Liver (tissue), 9 donors: Measurements from ENCODE around the gene CKAP5. TPM values are rescaled to one million over a fixed set of nuclear protein-coding genes. Genes with fewer than 3 reads are reported as not detected.

Source experiments
- DNase-seq: peaks from one replicate; pipeline ENCODE4 v3.0.0-alpha.2; 2017; ENCODE audit warnings: low spot score
- H3K27ac ChIP-seq, 2 donors: one replicate each; pipeline ENCODE4 v1.7.0; 2013; ENCODE audit warnings: inconsistent platforms in 2 of 2, low read length in 2 of 2, control low read depth in 1 of 2, low read depth in 1 of 2, mild to moderate bottlenecking in 1 of 2
- H3K27me3 ChIP-seq, 4 donors: one replicate each; pipeline versions ENCODE4 v1.6.1 to v1.7.0; 2013; ENCODE audit warnings: low read length in 3 of 4, inconsistent platforms in 1 of 4, mild to moderate bottlenecking in 1 of 4, moderate library complexity in 1 of 4; ENCODE audit not compliant: control insufficient read depth in 4 of 4, insufficient read depth in 4 of 4
- H3K36me3 ChIP-seq, 4 donors: one replicate each; pipeline versions ENCODE4 v1.6.1 to v1.7.0; 2013; ENCODE audit warnings: low read length in 3 of 4, mild to moderate bottlenecking in 3 of 4, low read depth in 1 of 4, moderate library complexity in 1 of 4; ENCODE audit not compliant: control insufficient read depth in 4 of 4, insufficient read depth in 3 of 4
- H3K4me1 ChIP-seq, 4 donors: one replicate each; pipeline versions ENCODE4 v1.6.1 to v1.7.0; 2013; ENCODE audit warnings: low read length in 3 of 4, mild to moderate bottlenecking in 3 of 4, moderate library complexity in 1 of 4; ENCODE audit not compliant: control insufficient read depth in 4 of 4, insufficient read depth in 4 of 4
- H3K4me3 ChIP-seq, 3 donors: one replicate each; pipeline versions ENCODE4 v1.6.1 to v1.7.0; 2013; ENCODE audit warnings: low read length in 3 of 3, control low read depth in 1 of 3, low read depth in 1 of 3, mild to moderate bottlenecking in 1 of 3
- H3K9ac ChIP-seq, 2 donors: one replicate each; pipeline ENCODE4 v1.7.0; 2013; ENCODE audit warnings: low read length in 2 of 2, mild to moderate bottlenecking in 2 of 2, moderate library complexity in 2 of 2, control low read depth in 1 of 2, low read depth in 1 of 2
- H3K9me3 ChIP-seq, 4 donors: one replicate each; pipeline versions ENCODE4 v1.6.1 to v1.7.0; 2013; ENCODE audit warnings: low read length in 3 of 4; ENCODE audit not compliant: control insufficient read depth in 4 of 4
- CTCF ChIP-seq: fragments of 150-350 bp; IDR thresholded peaks from 2 replicates; pipeline ENCODE4 v1.5.1; 2017; ENCODE audit warnings: improper control_type of control experiment, low read depth, low read length; ENCODE audit not compliant: missing input control
- EGR1 ChIP-seq, 2 donors: IDR thresholded peaks; 2 replicates each; pipeline ENCODE4 v1.6.1; 2016 to 2018; ENCODE audit warnings: antibody characterized with exemption in 2 of 2, low read depth in 2 of 2
- FOXA1 ChIP-seq: IDR thresholded peaks from 2 replicates; pipeline ENCODE4 v1.6.1; 2016; ENCODE audit warnings: antibody characterized with exemption
- FOXA2 ChIP-seq: IDR thresholded peaks from 2 replicates; pipeline ENCODE4 v1.6.1; 2016; ENCODE audit warnings: antibody characterized with exemption
- GABPA ChIP-seq, 2 donors: IDR thresholded peaks in 1 of 2; conservative IDR thresholded peaks in 1 of 2; 2 replicates each; pipeline ENCODE4 v1.6.1; 2016; ENCODE audit warnings: antibody characterized with exemption in 2 of 2, mild to moderate bottlenecking in 1 of 2, moderate library complexity in 1 of 2
- HNF4A ChIP-seq, 2 donors: conservative IDR thresholded peaks; 2 replicates each; pipeline ENCODE4 v1.6.1; 2016; ENCODE audit warnings: antibody characterized with exemption in 2 of 2, mild to moderate bottlenecking in 2 of 2
- HNF4G ChIP-seq: IDR thresholded peaks from 2 replicates; pipeline ENCODE4 v1.6.1; 2016; ENCODE audit warnings: antibody characterized with exemption
- JUND ChIP-seq, 2 donors: IDR thresholded peaks; 2 replicates each; pipeline ENCODE4 v1.6.1; 2016; ENCODE audit warnings: antibody characterized with exemption in 2 of 2
- RAD21 ChIP-seq, 2 donors: IDR thresholded peaks; 2 replicates each; pipeline ENCODE4 v1.6.1; 2016; ENCODE audit warnings: antibody characterized with exemption in 2 of 2, mild to moderate bottlenecking in 2 of 2
- RXRA ChIP-seq, 2 donors: IDR thresholded peaks; 2 replicates each; pipeline ENCODE4 v1.6.1; 2017 to 2018; ENCODE audit warnings: antibody characterized with exemption in 2 of 2, mild to moderate bottlenecking in 1 of 2
- SP1 ChIP-seq: IDR thresholded peaks from 2 replicates; pipeline ENCODE4 v1.6.1; 2018; ENCODE audit warnings: antibody characterized with exemption, mild to moderate bottlenecking
- TAF1 ChIP-seq: conservative IDR thresholded peaks from 2 replicates; pipeline ENCODE4 v1.6.1; 2016; ENCODE audit warnings: antibody characterized with exemption, mild to moderate bottlenecking
- YY1 ChIP-seq: IDR thresholded peaks from 2 replicates; pipeline ENCODE4 v1.6.1; 2016; ENCODE audit warnings: antibody characterized with exemption, mild to moderate bottlenecking
- ZBTB33 ChIP-seq: IDR thresholded peaks from 2 replicates; pipeline ENCODE4 v1.6.1; 2016; ENCODE audit warnings: antibody characterized with exemption
- WGBS: extraction: QIAGEN DNeasy Blood & Tissue Kit; methylation state at CpG from one replicate; pipeline ENCODE4 v1.1.7; 2013; 5-methylcytosine and 5-hydroxymethylcytosine counted together
- polyA plus RNA-seq, 2 donors: library from polyadenylated mRNA; stranded (reverse) in 1 of 2; unstranded in 1 of 2; fragments of 200-250 nt in 1 of 2; fragments of >200 nt in 1 of 2; fragmentation: Nextera tagmentation in 1 of 2; extraction: Ambion mirVana in 1 of 2; gene quantifications; one replicate each; pipeline versions ENCODE4 v1.2.1 to v1.2.3, GENCODE V29; 2013 to 2015
- total RNA-seq, 2 donors: library from RNA; depleted of rRNA; stranded (reverse); fragments of >200 nt; gene quantifications; one replicate each; pipeline ENCODE4 v1.2.3, GENCODE V29; 2014
- TF ChIP-seq, protein P1 (sequence below): IDR thresholded peaks from 2 replicates; pipeline ENCODE4 v1.6.1; 2016; ENCODE audit warnings: antibody characterized with exemption
- TF ChIP-seq, protein P2 (sequence below): IDR thresholded peaks from 2 replicates; pipeline ENCODE4 v1.6.1; 2016; ENCODE audit warnings: antibody characterized with exemption
- TF ChIP-seq, protein P3 (sequence below): IDR thresholded peaks from 2 replicates; pipeline ENCODE4 v1.6.1; 2016; ENCODE audit warnings: antibody characterized with exemption, mild to moderate bottlenecking
- donor health status: healthy.
- donor health status: healthy.
- donor health status: healthy.
- donor health status: healthy.
- donor health status: healthy.

The CKAP5 gene
- total and polyA plus RNA-seq, 4 donors, result 6.1 to 70.4 (median 15.4) TPM

- H3K4me1 ChIP-seq, result no peaks in the 10 kb centered on the region
- H3K9ac ChIP-seq, result no peak overlapping the region
- no peak for DNase-seq
- H3K36me3 ChIP-seq, result peaks cover 0 to under 1% (median 0%) of the 10 kb centered on the region in 4 donors
- H3K27me3 ChIP-seq, result no peaks in the 10 kb centered on the region
- no peak overlapping the region for H3K4me3 ChIP-seq
- TF ChIP-seq RXRA (IDR thresholded peaks at IDR 0.05), result no peak
- no peak for TF ChIP-seq SP1
- no peak for TF ChIP-seq ZBTB33
- no peak for TF ChIP-seq CTCF
- TF ChIP-seq YY1, result no peak
- TF ChIP-seq, protein P1, sequence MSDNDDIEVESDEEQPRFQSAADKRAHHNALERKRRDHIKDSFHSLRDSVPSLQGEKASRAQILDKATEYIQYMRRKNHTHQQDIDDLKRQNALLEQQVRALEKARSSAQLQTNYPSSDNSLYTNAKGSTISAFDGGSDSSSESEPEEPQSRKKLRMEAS, result no peak
- no peak for TF ChIP-seq GABPA (IDR thresholded peaks at IDR 0.05 in 1 of 2, conservative IDR thresholded peaks at IDR 0.05 in 1 of 2)
- no peak for TF ChIP-seq HNF4A (conservative IDR thresholded peaks at IDR 0.05)
- TF ChIP-seq JUND (IDR thresholded peaks at IDR 0.05), result no peak
- no peak for TF ChIP-seq TAF1
- TF ChIP-seq FOXA2, result no peak
- no peak for TF ChIP-seq FOXA1
- no peak for TF ChIP-seq EGR1 (IDR thresholded peaks at IDR 0.05; ENCODE audit: low read depth in 2 of 2)
- TF ChIP-seq, protein P2, sequence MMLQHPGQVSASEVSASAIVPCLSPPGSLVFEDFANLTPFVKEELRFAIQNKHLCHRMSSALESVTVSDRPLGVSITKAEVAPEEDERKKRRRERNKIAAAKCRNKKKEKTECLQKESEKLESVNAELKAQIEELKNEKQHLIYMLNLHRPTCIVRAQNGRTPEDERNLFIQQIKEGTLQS, result no peak
- TF ChIP-seq, protein P3, sequence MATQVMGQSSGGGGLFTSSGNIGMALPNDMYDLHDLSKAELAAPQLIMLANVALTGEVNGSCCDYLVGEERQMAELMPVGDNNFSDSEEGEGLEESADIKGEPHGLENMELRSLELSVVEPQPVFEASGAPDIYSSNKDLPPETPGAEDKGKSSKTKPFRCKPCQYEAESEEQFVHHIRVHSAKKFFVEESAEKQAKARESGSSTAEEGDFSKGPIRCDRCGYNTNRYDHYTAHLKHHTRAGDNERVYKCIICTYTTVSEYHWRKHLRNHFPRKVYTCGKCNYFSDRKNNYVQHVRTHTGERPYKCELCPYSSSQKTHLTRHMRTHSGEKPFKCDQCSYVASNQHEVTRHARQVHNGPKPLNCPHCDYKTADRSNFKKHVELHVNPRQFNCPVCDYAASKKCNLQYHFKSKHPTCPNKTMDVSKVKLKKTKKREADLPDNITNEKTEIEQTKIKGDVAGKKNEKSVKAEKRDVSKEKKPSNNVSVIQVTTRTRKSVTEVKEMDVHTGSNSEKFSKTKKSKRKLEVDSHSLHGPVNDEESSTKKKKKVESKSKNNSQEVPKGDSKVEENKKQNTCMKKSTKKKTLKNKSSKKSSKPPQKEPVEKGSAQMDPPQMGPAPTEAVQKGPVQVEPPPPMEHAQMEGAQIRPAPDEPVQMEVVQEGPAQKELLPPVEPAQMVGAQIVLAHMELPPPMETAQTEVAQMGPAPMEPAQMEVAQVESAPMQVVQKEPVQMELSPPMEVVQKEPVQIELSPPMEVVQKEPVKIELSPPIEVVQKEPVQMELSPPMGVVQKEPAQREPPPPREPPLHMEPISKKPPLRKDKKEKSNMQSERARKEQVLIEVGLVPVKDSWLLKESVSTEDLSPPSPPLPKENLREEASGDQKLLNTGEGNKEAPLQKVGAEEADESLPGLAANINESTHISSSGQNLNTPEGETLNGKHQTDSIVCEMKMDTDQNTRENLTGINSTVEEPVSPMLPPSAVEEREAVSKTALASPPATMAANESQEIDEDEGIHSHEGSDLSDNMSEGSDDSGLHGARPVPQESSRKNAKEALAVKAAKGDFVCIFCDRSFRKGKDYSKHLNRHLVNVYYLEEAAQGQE, result no peak
- H3K9me3 ChIP-seq, result no peaks in the 10 kb centered on the region
- H3K27ac ChIP-seq, result no peak overlapping the region
- 92% methylated on average over 1 of the region's 1 CpG for WGBS
Measured at GRCh38 chr11:46836431-46836830, 9.6 kb downstream of the CKAP5 start.

DNA sequence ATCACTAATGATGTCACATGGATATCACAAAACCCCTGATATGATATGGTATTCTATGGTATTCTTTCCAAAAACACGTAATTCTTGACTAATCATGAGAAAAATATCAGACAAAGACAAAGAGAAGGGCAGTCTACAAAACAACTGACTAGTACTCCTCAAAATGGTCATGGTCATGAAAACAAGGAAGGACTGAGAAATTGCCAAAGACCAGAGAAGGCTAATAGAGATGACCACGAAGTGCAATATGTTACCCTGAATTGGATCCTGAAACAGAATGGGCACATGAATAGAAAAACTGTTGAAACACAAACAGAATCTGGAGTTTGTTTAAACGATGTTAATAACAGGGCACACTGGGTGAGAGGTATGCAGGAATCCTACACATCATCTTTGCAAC is 10.2 kb downstream of the CKAP5 start:
- 80% methylated on average over 3 of the region's 3 CpGs for WGBS
- H3K36me3 ChIP-seq, result no peaks in the 10 kb centered on the region
- H3K9ac ChIP-seq, result no peak overlapping the region
- DNase-seq, result no peak
- no peaks in the 10 kb centered on the region for H3K27me3 ChIP-seq
- H3K4me3 ChIP-seq, result no peak overlapping the region
- no peaks in the 10 kb centered on the region for H3K9me3 ChIP-seq
- H3K4me1 ChIP-seq, result no peaks in the 10 kb centered on the region
- no peak overlapping the region for H3K27ac ChIP-seq
- TF ChIP-seq RXRA (IDR thresholded peaks at IDR 0.05) (no peak), HNF4A (conservative IDR thresholded peaks at IDR 0.05) (no peak), HNF4G (no peak), CTCF (no peak), EGR1 (IDR thresholded peaks at IDR 0.05; ENCODE audit: low read depth in 2 of 2) (no peak), JUND (IDR thresholded peaks at IDR 0.05) (no peak), RAD21 (IDR thresholded peaks at IDR 0.05) (no peak)
- TF ChIP-seq, protein P1, result no peak
- TF ChIP-seq, protein P3, result no peak
